CD14-positive monocyte (primary cell): ENCODE results near the gene FXR2. TPM values are rescaled to one million over a fixed set of nuclear protein-coding genes. Genes with fewer than 3 reads are reported as not detected.

ENCODE experiments used
- DNase-seq, 3 donors: peaks; one replicate each; pipeline ENCODE4 v3.0.0-alpha.2; 2011 to 2022
- H2AFZ ChIP-seq: 2 replicates; pipeline ENCODE4 v1.6.0; 2012; ENCODE audit warnings: mild to moderate bottlenecking, low read depth, low read length, inconsistent platforms; ENCODE audit not compliant: insufficient read depth, poor library complexity, severe bottlenecking
- H3K27ac ChIP-seq, 2 donors: 1 replicate in 1 of 2; 2 replicates in 1 of 2; pipeline ENCODE4 v1.5.1; 2012 to 2013; ENCODE audit warnings: low read length in 2 of 2, control low read depth in 1 of 2, inconsistent platforms in 1 of 2, low read depth in 1 of 2, mild to moderate bottlenecking in 1 of 2
- H3K27me3 ChIP-seq, 2 donors: one replicate each; pipeline versions ENCODE4 v1.6.0 to v1.6.1; 2011 to 2013; ENCODE audit warnings: low read length in 2 of 2; ENCODE audit not compliant: control insufficient read depth in 2 of 2, insufficient read depth in 2 of 2
- H3K36me3 ChIP-seq, 2 donors: replicated peaks in 1 of 2; 1 replicate in 1 of 2; 2 replicates in 1 of 2; pipeline versions ENCODE4 v1.5.1 to v1.6.1; 2012 to 2013; ENCODE audit warnings: low read length in 2 of 2, control low read depth in 1 of 2, inconsistent platforms in 1 of 2, mild to moderate bottlenecking in 1 of 2; ENCODE audit not compliant: insufficient read depth in 2 of 2, control insufficient read depth in 1 of 2
- H3K4me1 ChIP-seq, 2 donors: 1 replicate in 1 of 2; 2 replicates in 1 of 2; pipeline versions ENCODE4 v1.5.1 to v1.6.1; 2012 to 2013; ENCODE audit warnings: low read length in 2 of 2, control low read depth in 1 of 2, inconsistent platforms in 1 of 2, mild to moderate bottlenecking in 1 of 2, moderate library complexity in 1 of 2; ENCODE audit not compliant: insufficient read depth in 2 of 2, control insufficient read depth in 1 of 2
- H3K4me2 ChIP-seq: replicated peaks from 2 replicates; pipeline ENCODE3; 2012; ENCODE audit warnings: low read length, moderate library complexity, mild to moderate bottlenecking; ENCODE audit not compliant: poor library complexity, severe bottlenecking; ENCODE audit errors: extremely low read depth
- H3K4me3 ChIP-seq, 3 experiments: fragments of 200-600 bp in 1 of 3; sonication (generic) in 1 of 3; replicated peaks in 1 of 3; 1 replicate in 2 of 3; 2 replicates in 1 of 3; pipeline ENCODE4 v1.5.1; 2011 to 2013; ENCODE audit warnings: low read length in 3 of 3, mild to moderate bottlenecking in 3 of 3, control low read depth in 2 of 3, low read depth in 2 of 3, inconsistent platforms in 1 of 3, moderate library complexity in 1 of 3
- H3K79me2 ChIP-seq: 2 replicates; pipeline ENCODE4 v1.6.0; 2012; ENCODE audit warnings: mild to moderate bottlenecking, control low read depth, inconsistent platforms, low read length, moderate library complexity; ENCODE audit not compliant: insufficient read depth
- H3K9ac ChIP-seq: 2 replicates; pipeline ENCODE4 v1.6.0; 2017; ENCODE audit warnings: low read length, mild to moderate bottlenecking; ENCODE audit not compliant: insufficient read depth, poor library complexity, severe bottlenecking
- H3K9me3 ChIP-seq, 2 donors: replicated peaks in 1 of 2; 1 replicate in 1 of 2; 2 replicates in 1 of 2; pipeline versions ENCODE4 v1.5.1 to v1.6.1; 2012 to 2013; ENCODE audit warnings: low read length in 2 of 2, control low read depth in 1 of 2; ENCODE audit not compliant: control insufficient read depth in 1 of 2, insufficient read depth in 1 of 2
- H4K20me1 ChIP-seq: 2 replicates; pipeline ENCODE4 v1.6.0; 2012; ENCODE audit warnings: mild to moderate bottlenecking, low read length, control low read depth, moderate library complexity; ENCODE audit not compliant: insufficient read depth
- H3K27ac Mint-ChIP-seq, 7 donors: one replicate each; pipeline ENCODE4 v1.8.0; 2020; ENCODE audit warnings: mild to moderate bottlenecking in 7 of 7, mixed read lengths in 7 of 7, moderate library complexity in 6 of 7, inconsistent platforms in 2 of 7
- H3K27me3 Mint-ChIP-seq, 3 donors: one replicate each; pipeline ENCODE4 v1.8.0; 2021 to 2022; ENCODE audit warnings: low read depth in 3 of 3, mild to moderate bottlenecking in 3 of 3, mixed read lengths in 3 of 3, moderate library complexity in 3 of 3, inconsistent platforms in 1 of 3
- H3K36me3 Mint-ChIP-seq, 2 donors: one replicate each; pipeline ENCODE4 v1.8.0; 2020; ENCODE audit warnings: mixed read lengths in 2 of 2, inconsistent platforms in 1 of 2, mild to moderate bottlenecking in 1 of 2
- H3K4me1 Mint-ChIP-seq: one replicate; pipeline ENCODE4 v1.8.0; 2020; ENCODE audit warnings: mild to moderate bottlenecking, mixed read lengths
- H3K4me3 Mint-ChIP-seq, 2 donors: one replicate each; pipeline ENCODE4 v1.8.0; 2020; ENCODE audit warnings: mild to moderate bottlenecking in 2 of 2, mixed read lengths in 2 of 2, moderate library complexity in 1 of 2
- H3K9me3 Mint-ChIP-seq, 7 donors: one replicate each; pipeline ENCODE4 v1.8.0; 2020 to 2022; ENCODE audit warnings: mixed read lengths in 7 of 7, mild to moderate bottlenecking in 6 of 7, moderate library complexity in 6 of 7, inconsistent platforms in 2 of 7
- CTCF ChIP-seq: fragments of 200-600 bp; IDR thresholded peaks from one replicate; pipeline ENCODE4 v1.8.0; 2022; ENCODE audit warnings: antibody characterized with exemption, mild to moderate bottlenecking
- WGBS: methylation state at CpG from one replicate; pipeline ENCODE4 v1.1.5; 2013; ENCODE audit warnings: missing lambda C conversion rate; ENCODE audit not compliant: insufficient coverage; 5-methylcytosine and 5-hydroxymethylcytosine counted together
- intact Hi-C, 2 donors: fragments of 100-400 bp; cut with micrococcal nuclease; formaldehyde crosslinking; loops; one replicate each; pipeline versions ENCODE4 v1.15.0 to v1.15.1; 2023
- polyA plus RNA-seq, 3 donors: library from polyadenylated mRNA; depleted of rRNA in 1 of 3; unstranded in 2 of 3; stranded (reverse) in 1 of 3; fragments of 300-500 nt in 2 of 3; fragments of >200 nt in 1 of 3; fragmentation: Illumina TruSeq in 2 of 3; gene quantifications; 1 replicate in 2 of 3; 2 replicates in 1 of 3; pipeline ENCODE4 v1.2.3, GENCODE V29; 2012 to 2021

The FXR2 gene
- polyA plus RNA-seq, 3 donors = 6.2 to 23.0 (median 9.2) TPM

- Histone ChIP-seq H3K4me1 (peaks cover 50 to 57% of the 10 kb centered on the region in 2 donors), H3K9ac (peak within 1 kb of the TSS; percentile 72), H3K79me2 (peaks cover 79% of the 10 kb centered on the region), H3K9me3 (no peaks in the 10 kb centered on the region), H3K27ac (peak within 1 kb of the TSS; percentile 84 to 90), H3K4me3 (peak within 1 kb of the TSS; percentile 69 to 100 (median 91)), H3K36me3 (peaks cover 42 to 46% of the 10 kb centered on the region in 2 donors), H4K20me1 (peaks cover 33% of the 10 kb centered on the region), H2AFZ (peak within 1 kb of the TSS; percentile 76), H3K4me2 (peak within 1 kb of the TSS; percentile 90), H3K27me3 (no peaks in the 10 kb centered on the region)
- intact Hi-C loops = loop anchor here (1.0 to 10.0 kb wide), 8 partner anchors 39 to 307 kb away; partner anchors contain the start of genes FGF11 (in 2 of the 2), TMEM102 (in 2 of the 2), CTDNEP1 (in 1 of the 2) and ELP5 (in 1 of the 2)
- H3K4me3 Mint-ChIP-seq = peak within 1 kb of the TSS; percentile 97 to 98
- WGBS = under 1% methylated on average over 56 of the region's 82 CpGs
- peaks cover 0 to 4% (median 2%) of the 10 kb centered on the region in 3 donors for H3K27me3 Mint-ChIP-seq
- peaks cover 38 to 64% of the 10 kb centered on the region in 2 donors for H3K36me3 Mint-ChIP-seq
- H3K9me3 Mint-ChIP-seq = peaks cover 0 to 3% (median 0%) of the 10 kb centered on the region in 7 donors
- peaks cover 50% of the 10 kb centered on the region for H3K4me1 Mint-ChIP-seq
- peak; percentile 90 to 95 (median 94) for DNase-seq
- peak within 1 kb of the TSS; percentile 93 to 98 (median 96) for H3K27ac Mint-ChIP-seq
- no peak for TF ChIP-seq CTCF
Observed at GRCh38 chr17:7561589-7562207, 53.0 kb downstream of the FXR2 start, which contains the start of gene SENP3. TSS of gene SENP3 (plus strand) at chr17:7561919. CDS start at chr17:7563077, 1,158 bp downstream.

- DNase-seq = peak; percentile 74 to 84 (median 83)
- 1% methylated on average over 22 of the region's 32 CpGs for WGBS
- Histone ChIP-seq H3K4me2 (peak overlapping the region; percentile 90), H4K20me1 (peaks cover 33% of the 10 kb centered on the region), H2AFZ (peak overlapping the region; percentile 76), H3K79me2 (peaks cover 80% of the 10 kb centered on the region), H3K4me1 (peaks cover 54 to 63% of the 10 kb centered on the region in 2 donors), H3K27ac (peak overlapping the region; percentile 84 to 90), H3K27me3 (no peaks in the 10 kb centered on the region), H3K9ac (peak overlapping the region; percentile 72), H3K4me3 (peak overlapping the region; percentile 69 to 100 (median 91)), H3K36me3 (peaks cover 36 to 42% of the 10 kb centered on the region in 2 donors), H3K9me3 (no peaks in the 10 kb centered on the region)
- peaks cover 0 to 6% (median 4%) of the 10 kb centered on the region in 3 donors for H3K27me3 Mint-ChIP-seq
- peaks cover 39 to 62% of the 10 kb centered on the region in 2 donors for H3K36me3 Mint-ChIP-seq
- peak; percentile 90 for TF ChIP-seq CTCF
- peaks cover 54% of the 10 kb centered on the region for H3K4me1 Mint-ChIP-seq
- H3K27ac Mint-ChIP-seq = peak overlapping the region; percentile 93 to 98 (median 96)
- intact Hi-C loops = loop anchor here (1.0 to 10.0 kb wide), 8 partner anchors 38 to 306 kb away; partner anchors contain the start of genes FGF11 (in 2 of the 2), TMEM102 (in 2 of the 2), CTDNEP1 (in 1 of the 2) and ELP5 (in 1 of the 2)
- H3K4me3 Mint-ChIP-seq = peak overlapping the region; percentile 97 to 98
- peaks cover 0 to 3% (median 0%) of the 10 kb centered on the region in 7 donors for H3K9me3 Mint-ChIP-seq
Observed at GRCh38 chr17:7561028-7561575, 53.6 kb downstream of the FXR2 start.
